GM10248 (cell line): ENCODE data around the gene STAB2.

Source experiments
- CTCF ChIA-PET: fragments of 300-600 bp; sonication (Branson Sonifier 250); formaldehyde crosslinking; extraction: SDS; loops from one replicate; lab custom pipeline; 2021; ENCODE audit warnings: antibody characterized with exemption; lab: Yijun Ruan, JAX
- POLR2A ChIA-PET: fragments of 350-650 bp; sonication (Branson Sonifier 250); formaldehyde crosslinking; extraction: SDS; loops from one replicate; lab custom pipeline; 2020; ENCODE audit warnings: antibody characterized with exemption; lab: Yijun Ruan, JAX
- DNase-seq: peaks from one replicate; pipeline ENCODE4 v3.0.0; 2012; ENCODE audit errors: extremely low spot score
- TF ChIP-seq, protein P1 (sequence below): IDR thresholded peaks from 2 replicates; pipeline ENCODE4 v1.5.1; 2012; ENCODE audit warnings: mild to moderate bottlenecking, low read depth; ENCODE audit errors: extremely low read depth, missing control alignments, control extremely low read depth

STAB2 gene

DNA sequence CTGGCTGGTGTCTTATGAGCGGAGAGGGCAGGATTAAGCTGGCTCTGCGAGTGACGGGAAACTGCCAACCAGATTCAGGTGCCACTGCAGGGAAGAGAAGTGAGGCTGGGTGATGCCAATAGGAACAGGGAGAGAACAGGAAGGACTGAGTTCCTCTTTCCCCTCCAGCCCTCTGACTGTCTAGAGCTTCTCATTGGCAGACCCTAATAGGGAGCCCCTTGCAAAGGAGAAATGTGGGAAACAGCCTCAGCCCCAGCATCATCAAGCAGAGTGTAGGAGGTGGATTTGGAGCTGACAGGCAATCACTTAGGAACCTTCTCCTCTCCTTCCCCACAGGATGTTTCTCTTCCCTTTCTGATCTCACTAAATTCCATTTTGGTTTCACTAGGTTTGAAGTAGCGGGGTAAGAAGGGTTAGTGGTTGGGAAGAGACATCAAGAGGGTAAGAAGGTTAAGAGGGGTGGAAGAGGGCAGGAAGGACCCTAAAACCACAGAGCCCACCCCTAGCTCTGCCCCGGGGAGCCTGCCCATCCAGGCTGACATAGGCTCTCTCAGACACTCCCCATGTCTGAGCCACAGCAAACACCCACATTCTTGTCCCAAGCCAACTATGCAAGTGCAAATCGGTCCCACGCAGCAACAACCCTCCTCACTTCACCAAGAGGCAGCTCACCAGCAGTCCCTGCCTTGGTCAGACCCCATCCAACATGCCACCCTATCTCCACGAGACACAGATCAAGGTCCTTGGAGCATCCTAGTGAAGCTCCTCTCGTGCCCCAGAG lies 111.1 kb downstream of the STAB2 start:
- TF ChIP-seq, protein P1, sequence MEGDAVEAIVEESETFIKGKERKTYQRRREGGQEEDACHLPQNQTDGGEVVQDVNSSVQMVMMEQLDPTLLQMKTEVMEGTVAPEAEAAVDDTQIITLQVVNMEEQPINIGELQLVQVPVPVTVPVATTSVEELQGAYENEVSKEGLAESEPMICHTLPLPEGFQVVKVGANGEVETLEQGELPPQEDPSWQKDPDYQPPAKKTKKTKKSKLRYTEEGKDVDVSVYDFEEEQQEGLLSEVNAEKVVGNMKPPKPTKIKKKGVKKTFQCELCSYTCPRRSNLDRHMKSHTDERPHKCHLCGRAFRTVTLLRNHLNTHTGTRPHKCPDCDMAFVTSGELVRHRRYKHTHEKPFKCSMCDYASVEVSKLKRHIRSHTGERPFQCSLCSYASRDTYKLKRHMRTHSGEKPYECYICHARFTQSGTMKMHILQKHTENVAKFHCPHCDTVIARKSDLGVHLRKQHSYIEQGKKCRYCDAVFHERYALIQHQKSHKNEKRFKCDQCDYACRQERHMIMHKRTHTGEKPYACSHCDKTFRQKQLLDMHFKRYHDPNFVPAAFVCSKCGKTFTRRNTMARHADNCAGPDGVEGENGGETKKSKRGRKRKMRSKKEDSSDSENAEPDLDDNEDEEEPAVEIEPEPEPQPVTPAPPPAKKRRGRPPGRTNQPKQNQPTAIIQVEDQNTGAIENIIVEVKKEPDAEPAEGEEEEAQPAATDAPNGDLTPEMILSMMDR = no peak
- ChIA-PET CTCF (interaction anchor here (0.8 to 1.5 kb wide), 7 partner anchors 9 to 123 kb away, joined by 3 to 4 read pairs (median 3); no protein-coding TSS in a partner anchor), POLR2A (no interaction called here)
- no peak for DNase-seq

DNA sequence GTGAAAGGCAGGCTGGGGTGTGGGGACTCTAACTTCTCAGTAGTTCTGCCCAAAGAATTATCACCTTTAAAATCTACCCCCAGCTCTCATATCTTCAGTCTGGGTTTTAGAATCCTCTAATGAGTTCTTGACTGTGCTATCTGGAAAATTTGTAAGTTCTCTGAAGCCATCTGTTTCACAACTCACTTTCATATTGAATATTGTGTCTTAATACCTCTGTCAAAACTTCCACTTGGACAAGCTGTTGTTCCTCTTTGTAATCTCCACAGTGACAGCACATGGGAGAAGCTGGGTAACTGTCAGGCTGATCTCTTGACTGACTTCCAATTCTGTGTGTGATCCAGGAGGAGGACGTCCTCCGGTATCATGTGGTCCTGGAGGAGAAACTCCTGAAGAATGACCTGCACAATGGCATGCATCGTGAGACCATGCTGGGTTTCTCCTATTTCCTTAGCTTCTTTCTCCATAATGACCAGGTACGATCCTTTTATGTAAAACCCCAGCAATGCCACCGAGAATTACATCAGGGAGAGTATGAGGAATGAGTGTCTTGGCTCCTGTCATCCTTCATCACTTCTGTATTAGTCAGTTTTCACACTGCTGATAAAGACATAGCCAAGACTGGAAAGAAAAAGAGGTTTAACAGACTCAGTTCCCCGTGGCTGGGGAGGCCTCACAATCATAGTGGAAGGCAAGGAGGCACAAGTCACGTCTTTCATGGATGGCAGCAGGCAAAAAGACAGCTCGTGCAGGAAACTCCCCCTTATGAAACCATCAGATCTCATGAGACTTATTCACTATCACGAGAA lies 111.9 kb downstream of the STAB2 start:
- POLR2A ChIA-PET = no interaction called here
- TF ChIP-seq, protein P1 = no peak
- peak; percentile 26 for DNase-seq
- CTCF ChIA-PET = interaction anchor here (0.9 to 1.5 kb wide), 3 partner anchors 9 to 124 kb away, joined by 3 to 4 read pairs (median 3); no protein-coding TSS in a partner anchor

DNA sequence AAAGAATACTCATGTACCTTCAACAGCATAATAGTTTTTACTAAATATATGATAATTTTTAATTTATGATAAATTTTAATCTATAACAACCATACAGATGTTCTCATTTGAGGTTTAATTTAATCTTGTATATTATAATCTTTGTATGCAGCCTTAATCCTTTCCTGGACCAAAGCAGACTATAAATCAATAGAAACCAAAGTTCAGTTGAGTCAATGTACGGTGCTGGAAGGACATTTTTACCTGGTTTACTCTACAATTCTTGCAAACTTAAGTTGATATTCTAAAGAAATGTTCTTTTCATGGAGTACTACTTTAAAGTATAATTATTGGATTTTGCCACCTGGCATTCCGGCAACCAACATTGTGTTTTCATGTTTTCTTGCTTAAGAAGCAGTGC lies 118.0 kb downstream of the STAB2 start:
- TF ChIP-seq, protein P1 = no peak
- no peak for DNase-seq
- ChIA-PET CTCF (no interaction called here), POLR2A (no interaction called here)

DNA sequence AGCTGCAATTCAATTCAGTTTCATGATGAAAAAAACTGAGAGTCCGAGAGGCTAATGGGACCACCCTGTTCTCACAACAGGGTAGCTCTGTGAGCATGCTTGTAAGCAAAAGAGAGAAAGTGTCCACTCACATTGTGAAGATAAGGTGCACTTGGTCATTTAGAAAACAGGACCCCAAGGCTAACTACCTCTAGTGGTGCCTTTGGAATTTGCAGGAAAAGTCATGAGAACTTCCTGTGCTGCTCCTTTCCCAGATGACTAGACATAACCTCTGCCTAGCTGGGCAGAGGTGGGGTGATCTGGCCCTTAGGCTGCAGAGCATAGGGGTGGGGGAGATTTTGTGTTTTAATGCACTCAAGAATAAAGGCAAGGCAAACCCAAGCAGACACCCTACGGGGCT lies 118.9 kb downstream of the STAB2 start:
- CTCF ChIA-PET = no interaction called here
- TF ChIP-seq, protein P1 = no peak
- POLR2A ChIA-PET = no interaction called here
- DNase-seq = no peak

DNA sequence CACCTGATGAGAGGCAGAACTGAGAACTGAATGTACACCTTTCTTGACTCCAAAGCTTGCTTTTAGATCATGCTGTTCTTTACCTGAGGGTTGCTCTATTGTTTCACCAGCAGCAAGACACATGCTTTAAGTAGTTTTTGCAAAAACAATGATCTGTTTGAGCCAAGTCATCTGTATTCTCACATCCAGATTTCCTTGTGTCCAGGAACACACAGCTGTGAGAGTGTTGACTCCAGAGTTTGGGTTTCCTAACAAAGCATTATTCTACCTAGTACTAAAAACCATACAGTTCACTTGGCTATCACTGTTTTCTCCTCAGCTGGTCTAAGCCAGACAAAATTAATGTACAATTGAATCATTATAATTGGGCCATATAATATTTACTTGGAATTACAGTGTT lies 120.4 kb downstream of the STAB2 start:
- ChIA-PET CTCF (interaction anchor here (0.9 to 1.0 kb wide), 2 partner anchors 35 to 75 kb away, joined by 3 read pairs; no protein-coding TSS in a partner anchor), POLR2A (no interaction called here)
- DNase-seq = no peak
- TF ChIP-seq, protein P1 = no peak

DNA sequence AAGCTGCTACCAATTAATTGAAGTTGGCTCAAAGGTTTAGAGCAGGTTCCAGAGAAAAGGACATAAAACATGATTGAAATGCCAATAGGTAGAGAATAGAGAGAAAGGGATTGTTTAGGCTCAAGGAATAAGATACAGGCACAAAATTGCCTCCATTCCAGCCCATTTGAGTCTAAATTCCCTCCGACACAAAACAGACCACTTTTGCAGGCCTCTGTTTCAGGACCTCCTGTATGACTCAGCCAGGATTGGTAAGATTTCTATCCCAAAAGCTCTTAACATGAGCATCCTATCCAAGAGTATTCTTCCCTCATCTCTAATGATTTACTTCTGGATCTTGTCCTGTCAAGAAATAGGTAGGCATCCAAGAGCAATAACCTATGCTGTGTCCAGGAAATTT lies 123.5 kb downstream of the STAB2 start:
- no peak for DNase-seq
- ChIA-PET POLR2A (no interaction called here), CTCF (interaction anchor here (1.0 to 1.7 kb wide), 3 partner anchors 13 to 39 kb away, joined by 3 to 4 read pairs (median 3); no protein-coding TSS in a partner anchor)
- TF ChIP-seq, protein P1 = no peak
